DMS79 treated with DMSO at 0.1 percent for 48 hours (cell line): ENCODE measurements around the gene CACNA1C.
"Not testable (repeated sequence)": the region's sequence is repeated elsewhere in the genome, so short reads cannot be mapped to it uniquely, and the experiment has no call there.

Experiments used
- DNase-seq: peaks from one replicate; lab custom pipeline; 2025; lab: John Stamatoyannopoulos, UW

CACNA1C gene

DNA sequence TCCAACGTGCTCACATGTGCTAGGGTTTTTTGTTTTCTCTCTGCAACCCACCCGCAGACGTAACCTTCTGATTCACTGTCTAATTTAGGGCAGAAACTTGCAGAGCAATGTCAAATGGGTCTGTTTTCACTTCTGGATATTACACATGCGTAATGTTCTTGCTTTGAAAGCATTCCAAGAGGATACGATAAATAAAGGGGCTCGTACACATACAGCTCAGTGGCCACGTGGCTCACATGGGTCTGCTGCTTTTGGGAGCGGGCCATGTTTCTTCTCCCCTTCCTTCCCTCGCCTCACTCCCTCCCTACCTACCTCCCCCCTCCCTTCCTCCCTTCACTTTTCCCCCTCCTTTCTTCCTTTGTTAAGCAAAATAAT lies 23.4 kb downstream of the CACNA1C start:
- no peak for DNase-seq

DNA sequence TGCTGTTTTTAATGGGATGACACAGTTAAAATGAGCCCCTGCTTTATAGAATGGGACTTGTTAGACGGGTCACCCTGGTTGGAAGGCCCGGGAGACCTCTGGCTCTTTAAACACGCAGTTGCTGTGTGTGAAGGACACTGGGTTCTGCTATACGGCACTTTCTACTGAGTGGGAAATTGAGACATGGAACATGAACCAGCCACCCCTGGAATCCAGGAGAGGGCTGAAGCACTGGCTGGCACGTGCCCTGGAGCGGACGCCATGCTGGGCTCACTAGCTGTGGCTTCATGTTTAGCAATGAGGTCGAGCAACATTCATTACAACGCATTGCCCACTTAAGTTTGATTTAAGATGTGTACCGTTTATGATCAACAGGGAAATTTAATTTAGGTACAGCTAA lies 23.9 kb downstream of the CACNA1C start:
- DNase-seq = no peak

DNA sequence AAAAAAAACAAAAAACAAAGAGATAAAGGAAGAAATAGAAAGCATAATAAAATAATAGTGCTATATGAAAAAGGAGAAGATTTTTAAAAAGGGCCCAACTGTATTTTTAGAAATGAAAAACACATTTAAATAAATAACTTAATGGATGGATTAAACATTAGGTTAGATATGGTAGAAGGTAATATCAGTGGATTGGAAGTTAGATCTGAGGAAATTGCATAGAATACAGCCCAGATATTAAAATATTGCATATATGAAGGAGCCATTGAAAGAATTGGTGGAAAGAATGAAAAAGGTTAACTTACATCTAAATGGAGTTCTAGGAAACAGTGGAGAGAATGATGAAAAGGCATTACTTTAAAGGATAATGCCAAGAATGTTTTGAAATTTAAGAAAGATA lies 27.8 kb downstream of the CACNA1C start:
- no peak for DNase-seq

DNA sequence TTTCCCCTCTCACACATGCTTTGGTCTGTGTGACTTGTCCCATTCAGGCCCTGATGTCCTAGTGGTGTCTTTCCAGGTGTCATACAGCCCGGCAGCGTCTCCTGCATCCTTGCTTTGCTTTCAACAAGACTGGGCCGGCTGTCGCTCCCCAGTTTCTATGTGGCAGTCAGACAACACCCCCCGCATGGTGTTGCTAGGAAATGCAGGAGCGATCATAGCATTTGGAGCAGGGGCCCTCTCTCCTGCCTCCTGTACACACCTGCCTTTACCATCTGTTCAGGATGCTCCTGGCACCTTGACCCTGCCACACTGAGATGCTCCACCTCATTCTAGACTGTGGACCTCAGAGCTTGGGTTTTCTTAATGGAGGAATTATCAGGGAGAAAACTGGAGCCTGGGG lies 29.5 kb downstream of the CACNA1C start:
- no peak for DNase-seq

DNA sequence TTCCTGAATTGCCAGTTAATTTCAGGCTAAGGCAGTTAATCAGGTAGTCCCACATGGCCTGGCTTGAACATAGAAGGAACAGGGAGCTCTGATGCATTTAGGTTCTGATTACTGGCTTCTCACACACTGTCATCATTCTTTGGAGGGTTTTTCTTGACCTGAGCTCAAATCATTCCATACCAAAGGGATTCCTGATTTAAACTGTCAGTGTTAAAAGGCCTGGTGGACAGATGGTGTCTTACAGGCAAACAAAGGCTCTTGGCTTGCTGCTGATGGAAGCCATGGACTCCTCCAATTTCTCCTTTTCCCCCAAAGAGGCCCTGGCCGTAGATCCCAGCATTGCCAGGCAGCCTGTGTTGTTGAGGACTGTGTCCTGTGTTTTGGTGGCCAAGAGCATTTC lies 30.2 kb downstream of the CACNA1C start:
- DNase-seq = no peak

DNA sequence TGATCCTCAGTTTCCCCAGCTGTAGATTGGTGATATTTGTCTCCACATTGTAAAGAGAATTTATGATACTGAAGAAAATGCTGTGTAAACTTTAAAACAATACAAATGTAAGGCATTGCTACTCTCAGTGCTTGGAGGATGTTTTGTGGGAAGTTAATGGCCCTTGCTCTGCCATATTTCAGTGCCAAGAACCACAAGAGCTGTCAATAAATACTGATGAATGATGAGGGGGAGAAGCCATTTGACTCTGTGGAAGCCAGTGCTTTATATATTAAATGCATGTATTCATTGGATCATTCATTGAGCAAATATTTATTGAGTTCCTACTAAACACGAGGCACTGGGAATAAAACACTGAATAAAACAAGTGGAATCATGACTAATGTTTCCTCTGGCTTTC lies 30.8 kb downstream of the CACNA1C start:
- peak; percentile 84 for DNase-seq

DNA sequence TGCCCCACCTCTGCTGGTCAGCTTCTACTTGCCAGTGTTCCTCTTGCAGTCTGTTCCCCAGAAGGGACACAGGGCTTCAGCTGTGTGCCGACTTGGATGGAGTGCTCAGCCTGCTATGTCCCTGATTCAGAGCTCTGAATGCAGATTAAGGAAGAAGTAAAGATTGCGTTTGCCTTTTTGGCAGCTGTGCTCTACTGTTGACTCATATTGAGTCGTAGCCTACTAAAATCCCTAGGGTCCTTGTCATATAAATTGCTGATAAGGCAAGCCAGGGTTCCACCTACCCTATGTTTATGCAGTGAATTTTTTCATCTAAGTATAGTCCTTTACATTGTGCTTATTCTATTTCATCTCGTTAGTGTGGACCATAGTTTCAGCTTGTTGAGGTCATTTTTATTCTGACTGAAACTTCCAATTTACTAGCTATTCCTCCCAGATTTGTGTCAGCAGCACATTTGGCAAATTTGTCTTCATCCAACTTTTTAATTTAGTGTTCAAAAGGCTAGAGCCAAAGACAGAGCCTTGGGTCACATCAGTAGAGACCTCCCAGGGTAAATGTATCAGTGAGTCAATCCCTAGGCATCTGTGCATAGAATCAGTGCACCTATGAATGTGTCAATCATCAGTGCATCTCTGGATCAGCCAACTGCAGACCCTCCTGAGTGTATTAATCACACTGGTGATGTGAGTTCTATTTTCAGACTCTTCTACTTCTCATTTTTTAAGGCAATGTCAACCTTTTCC lies 31.9 kb downstream of the CACNA1C start:
- DNase-seq = peak; percentile 33

DNA sequence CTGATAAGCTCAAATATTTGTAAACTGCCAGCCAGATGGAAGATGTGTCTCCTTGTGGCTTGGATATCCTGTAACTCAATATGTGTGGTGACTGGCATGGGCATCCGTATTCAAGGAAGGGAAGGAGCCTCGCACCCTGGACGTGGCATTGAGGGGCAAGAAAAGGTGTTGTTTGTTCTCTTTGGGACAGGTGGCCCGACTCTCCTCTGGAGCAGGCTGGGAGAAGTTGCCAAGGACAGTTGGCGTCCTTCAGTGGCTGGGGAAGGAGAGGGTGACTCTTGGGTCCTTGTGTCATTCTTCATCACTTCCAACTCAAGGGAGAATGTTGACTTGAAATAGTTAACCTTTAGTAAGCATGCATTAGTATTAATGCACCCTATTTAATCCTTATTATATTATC lies 39.6 kb downstream of the CACNA1C start:
- no peak for DNase-seq

DNA sequence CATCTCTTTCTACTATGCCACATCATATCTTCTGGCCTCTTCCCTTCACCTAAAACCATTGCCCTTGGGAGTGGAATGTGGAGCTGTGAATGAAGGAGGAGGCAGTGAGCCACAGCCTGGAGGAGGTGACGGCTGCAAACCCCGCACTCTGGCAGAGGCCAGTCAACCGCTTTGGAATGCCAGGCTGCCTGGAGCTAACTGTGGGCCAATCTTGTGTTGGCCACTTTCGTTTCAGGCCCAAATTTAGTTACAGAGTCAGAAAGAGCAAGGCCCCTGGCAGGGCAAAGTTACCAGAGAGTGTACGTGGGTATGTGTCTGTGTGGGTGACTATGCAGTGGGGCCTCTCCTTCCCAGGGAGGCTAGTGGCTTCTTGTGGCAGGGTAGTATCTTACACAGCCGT lies 40.1 kb downstream of the CACNA1C start:
- DNase-seq = no peak

DNA sequence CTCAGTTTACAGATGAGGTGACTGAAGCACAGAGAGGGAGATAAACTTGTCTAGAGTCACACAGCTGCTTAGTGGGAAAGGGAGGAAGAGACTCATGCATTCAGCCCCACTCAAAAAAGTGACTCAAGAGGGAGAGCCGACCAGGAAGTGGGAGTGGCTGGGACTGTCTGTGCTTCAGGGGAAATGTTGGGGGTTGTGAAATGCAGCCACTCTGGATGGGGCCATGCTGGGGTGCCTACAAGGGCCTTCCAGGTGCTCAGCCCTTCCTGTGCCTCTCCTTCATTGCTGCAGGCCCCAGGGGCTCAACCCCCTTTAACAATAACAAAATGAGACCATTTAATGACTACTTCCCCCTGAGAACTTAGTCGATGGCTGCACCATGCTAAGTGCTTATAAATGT lies 41.8 kb downstream of the CACNA1C start:
- no peak for DNase-seq

DNA sequence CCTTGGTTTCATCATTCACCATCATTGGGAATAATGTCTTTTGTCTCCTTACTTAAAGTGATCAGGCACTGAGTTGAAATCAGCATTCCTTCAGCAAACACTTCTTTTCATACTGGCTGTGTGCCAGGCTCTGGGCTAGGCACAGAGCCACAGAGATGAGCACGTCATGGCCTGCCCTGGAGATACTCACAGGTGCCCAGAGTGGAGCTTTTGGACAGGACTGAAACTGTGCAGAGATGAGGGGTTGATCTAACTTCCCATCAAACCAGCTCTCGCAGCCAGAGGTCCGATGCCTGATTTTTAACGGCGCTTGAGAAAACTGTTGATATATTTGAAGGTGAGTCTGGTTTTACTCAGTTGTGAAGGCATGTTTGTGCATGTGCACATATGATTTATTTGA lies 43.1 kb downstream of the CACNA1C start:
- peak; percentile 11 for DNase-seq

DNA sequence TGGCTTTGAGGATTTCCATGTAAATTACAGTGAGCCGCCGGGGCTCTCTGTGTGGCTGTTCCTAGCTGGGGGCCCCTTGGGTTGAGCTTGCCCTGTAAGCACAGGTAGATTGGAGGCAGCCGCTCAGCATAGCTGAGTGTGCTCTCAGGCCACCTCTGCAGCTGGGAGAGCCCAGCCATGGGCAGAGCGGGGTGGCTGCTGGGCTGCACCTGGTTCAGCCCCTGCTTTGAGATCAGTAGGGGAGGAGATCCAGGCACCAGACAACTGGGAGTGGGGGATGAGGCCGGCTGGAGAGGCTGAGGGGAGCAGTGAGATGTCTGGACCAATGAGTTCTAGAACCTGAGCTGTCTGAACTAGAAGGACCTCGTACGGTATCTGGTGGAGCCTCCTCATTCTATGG lies 44.8 kb downstream of the CACNA1C start:
- no peak for DNase-seq

DNA sequence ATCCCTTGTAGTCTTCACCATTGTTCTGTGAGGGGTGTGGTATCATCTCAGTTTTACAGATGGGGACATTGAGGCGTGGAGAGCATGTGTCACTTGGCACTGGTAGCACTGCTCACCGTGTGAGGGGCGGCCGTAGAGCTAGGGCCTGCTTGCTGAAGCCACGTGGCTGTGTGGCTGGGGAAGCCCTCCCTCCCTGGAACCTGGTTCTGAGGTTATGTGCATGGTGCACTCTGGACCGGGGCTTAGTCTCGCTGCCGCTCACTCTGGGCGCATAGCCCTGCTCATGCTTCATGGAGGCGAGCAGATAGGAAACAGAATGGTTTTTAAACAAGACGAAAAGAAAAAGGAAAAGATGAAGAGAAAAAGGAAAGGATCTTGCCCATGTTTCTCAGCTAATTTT lies 46.1 kb downstream of the CACNA1C start:
- no peak for DNase-seq

DNA sequence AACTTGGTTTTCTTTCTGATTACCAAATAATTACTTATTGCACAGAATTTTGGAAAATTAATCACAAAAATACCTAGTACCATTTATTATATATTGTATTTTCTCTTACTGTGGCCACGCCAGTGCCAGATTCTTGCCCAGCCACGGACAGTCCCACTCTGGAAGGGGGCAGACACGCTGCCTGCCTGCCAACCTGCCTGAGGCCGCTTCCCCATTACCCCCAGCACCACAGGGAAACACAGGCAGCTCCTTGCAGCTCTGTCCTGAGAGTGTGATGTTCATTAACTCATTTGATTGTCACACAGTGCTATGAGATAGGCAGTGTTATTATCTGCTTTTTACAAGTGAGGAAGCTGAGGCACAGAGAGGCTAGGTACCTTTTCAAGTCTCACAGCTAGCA lies 46.8 kb downstream of the CACNA1C start:
- no peak for DNase-seq

DNA sequence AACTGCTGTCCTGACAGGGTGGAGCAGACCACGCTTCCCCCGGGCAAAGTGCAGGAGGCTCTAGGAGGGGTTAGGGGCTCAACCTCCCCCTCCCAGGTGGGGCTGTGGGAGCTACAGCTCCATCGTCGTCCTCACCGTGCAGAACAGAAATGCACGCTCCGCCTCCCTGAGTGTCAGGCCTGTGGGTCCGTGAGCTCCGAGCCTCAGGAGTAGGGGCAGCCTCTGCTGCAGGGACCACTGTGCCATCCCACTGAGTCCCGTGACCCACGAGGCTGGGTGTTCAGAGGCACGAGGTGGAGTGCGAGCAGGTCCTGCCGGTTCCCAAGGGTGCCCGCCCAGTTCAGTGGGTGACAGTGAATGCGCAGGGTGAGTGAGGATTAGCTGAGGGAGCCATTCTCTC lies 48.6 kb downstream of the CACNA1C start:
- DNase-seq = no peak

DNA sequence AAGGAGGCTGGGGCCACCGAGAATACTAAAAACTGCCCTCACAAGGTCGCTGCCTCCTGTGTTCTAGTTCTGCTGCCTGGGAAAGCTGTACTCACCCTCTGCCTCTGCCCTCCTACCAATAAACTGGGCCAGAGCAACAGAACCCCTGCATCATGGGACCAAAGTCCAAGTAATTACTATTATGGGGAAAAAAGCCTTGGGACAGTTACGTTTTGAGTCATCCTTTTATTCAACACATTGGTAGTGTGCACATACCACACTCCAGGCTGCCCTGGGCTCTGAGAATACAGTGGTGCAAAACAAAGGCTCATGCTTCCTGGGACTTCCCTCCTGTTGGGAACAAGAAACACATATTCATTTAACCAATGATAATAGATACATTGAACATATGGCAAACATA lies 49.0 kb downstream of the CACNA1C start:
- DNase-seq = no peak

DNA sequence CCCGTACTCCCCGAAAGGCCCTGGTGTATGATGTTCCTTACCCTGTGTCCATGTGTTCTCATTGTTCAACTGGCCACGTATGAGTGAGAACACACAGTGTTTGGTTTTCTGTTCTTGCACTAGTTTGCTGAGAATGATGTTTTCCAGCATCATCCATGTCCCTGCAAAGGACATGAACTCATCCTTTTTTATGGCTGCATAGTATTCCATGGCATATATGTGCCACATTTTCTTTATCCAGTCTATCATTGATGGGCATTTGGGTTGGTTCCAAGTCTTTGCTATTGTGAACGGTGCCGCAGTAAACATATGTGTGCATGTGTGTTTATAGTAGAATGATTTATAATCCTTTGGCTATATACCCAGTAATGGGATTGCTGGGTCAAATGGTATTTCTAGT lies 49.9 kb downstream of the CACNA1C start:
- not testable (repeated sequence) for DNase-seq

DNA sequence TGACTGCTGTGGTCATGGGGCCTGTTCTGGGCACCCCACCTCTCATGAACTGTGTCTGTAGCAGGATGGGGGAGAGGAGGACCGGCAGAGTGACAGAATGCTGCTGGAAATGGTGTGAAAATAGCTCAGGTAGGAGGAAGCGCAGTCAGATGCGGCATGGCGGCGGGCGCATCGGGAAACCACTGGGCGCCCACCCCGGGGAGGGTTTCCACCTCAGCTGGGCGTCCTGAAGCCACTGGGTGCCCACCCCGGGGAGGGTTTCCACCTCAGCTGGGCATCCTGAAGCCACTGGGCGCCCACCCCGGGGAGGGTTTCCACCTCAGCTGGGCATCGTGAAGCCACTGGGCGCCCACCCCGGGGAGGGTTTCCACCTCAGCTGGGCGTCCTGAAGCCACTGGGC lies 52.6 kb downstream of the CACNA1C start:
- not testable (repeated sequence) for DNase-seq

DNA sequence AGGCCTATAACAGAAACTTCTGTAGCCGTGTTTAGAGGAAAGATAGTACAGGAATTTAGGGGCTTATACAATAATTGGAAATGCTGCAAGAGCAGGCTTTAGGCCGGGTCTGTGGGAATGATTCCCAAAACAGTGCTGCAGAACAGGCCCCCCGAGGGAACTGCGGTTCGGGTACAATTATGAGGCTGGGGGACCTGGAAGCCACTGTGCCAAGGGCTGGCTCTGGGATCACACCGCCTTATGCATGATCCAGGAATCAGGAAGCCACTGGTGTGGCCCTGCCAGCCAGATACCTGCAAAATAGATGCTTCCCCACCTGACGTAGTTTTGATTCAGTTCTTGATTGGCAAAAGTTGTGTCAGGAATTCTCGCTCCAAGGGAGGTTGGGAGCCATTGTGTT lies 55.4 kb downstream of the CACNA1C start:
- DNase-seq = no peak

DNA sequence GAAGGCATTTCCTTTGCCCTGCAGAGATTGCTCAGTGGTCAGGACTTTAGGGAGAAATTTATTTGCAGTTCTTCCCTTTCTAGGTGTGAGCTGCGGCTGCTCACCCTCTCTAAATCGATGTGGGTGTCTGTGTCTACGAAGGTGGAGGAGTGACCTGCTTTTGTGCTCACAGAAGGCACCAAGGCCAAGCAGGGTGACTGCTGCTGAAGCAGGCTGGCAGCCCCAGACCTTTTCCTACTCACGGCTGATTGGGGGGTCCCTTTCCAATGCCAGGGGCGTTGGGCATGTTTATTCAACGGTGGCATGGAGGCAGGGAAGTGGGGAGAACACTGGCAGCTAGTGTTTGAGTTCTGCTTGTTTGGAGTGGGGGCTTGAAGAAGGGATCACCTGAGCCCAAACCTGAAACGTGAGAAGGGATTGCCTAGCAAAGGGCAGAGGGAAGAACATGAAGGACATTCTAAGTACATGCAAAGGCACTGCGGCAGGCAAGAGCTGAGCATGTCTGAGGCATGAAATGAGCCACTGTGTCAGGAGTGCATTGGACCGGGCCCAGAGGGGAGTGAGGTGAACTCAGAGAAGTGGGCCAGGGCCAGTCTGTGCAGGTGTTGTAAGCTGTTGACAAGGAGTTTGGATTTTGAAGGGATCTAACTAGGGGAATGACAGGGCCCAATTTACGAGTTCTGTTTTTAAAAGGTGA lies 56.3 kb downstream of the CACNA1C start:
- DNase-seq = no peak

DNA sequence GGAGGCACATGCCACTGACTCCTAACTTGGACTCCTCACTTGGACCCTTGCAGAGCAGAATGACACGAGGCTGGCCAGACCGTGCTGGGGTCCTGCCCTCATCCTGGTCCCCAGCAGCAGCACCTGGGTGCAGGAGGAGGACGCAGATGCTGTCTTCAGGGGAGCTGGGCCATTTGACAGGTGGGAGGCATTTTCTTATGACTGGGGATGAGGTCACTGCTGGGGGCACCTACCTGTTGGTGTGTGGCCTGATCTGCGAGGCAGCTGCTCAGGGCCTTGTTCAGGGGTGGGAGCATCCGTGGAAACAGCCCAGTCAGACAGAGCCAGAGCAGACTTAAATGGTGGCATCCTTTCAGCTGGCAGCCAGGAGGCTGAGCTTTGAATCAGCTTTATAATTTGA lies 57.3 kb downstream of the CACNA1C start:
- no peak for DNase-seq

DNA sequence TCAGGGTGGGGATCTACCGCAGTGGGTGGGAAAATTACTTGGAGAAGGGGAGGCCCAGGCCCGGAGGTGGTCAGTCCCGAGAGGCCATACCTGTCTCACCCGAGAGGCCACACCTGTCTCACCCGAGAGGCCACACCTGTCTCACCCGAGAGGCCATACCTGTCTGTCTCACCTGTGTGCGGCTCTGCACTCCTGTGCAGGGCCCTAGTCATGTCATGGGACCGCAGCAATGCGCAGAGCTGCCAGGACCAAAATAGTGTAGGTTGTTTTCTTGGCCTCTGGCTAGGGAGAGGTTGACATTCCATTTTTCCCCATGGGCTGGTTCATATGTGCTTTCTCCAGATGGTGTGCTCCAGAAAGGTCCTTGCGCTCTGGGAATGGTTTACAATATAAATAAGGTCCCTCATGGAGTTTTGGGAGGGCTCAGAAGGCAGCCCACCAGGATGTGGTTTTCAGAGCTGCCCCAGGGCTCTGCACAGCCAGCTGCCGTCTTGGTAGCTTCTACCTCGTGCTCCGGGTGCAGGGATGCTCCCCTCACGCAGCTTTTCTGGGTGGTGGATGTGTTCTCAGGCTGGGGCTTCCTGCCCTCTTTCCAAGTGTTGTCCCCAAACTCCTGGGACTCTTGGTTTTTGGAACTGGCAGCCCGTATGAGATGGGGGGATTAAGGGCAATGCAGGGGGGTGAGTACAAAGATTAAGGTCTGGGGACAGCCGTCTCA lies 58.2 kb downstream of the CACNA1C start:
- no peak for DNase-seq

DNA sequence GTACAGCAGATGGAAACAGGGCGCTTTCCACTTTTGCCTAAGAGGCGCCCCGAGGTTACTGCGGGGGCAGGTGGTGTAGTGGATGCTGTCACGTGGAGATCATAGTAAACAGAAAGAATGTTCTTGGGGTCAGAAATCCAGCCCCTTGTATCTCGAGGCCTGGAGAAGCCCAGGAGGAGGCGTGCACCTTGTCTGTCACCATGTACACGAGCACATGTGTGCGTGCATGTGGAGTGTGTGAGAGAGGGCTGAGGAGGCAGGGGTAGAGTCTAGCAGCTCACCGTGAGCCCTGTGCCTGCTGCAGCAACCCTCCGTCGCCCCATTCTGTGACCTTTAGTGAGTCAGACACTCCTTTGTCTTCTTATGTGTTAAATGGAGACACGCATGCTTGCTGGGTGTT lies 59.0 kb downstream of the CACNA1C start:
- DNase-seq = no peak
